Heart left ventricle (tissue), 13 donors: ENCODE data around the gene ABHD17A.

Source experiments
- POLR2A ChIP-seq, 2 donors: fragments of 450-650 bp; IDR thresholded peaks; one replicate each; pipeline ENCODE4 v1.6.1; 2017; ENCODE audit warnings: antibody characterized with exemption in 2 of 2, mild to moderate bottlenecking in 2 of 2, moderate library complexity in 2 of 2
- TF ChIP-seq, protein P1 (sequence below), 12 donors: fragments of 200-600 bp; sonication (generic) in 4 of 12; IDR thresholded peaks; one replicate each; pipeline versions ENCODE4 v1.5.0 to v1.8.0; 2018 to 2022; ENCODE audit warnings: antibody characterized with exemption in 12 of 12, mild to moderate bottlenecking in 5 of 12
- donor health status: ischemic (EF 13 %, LVEDD 7.1; RV severe dilation, severe dysfunction).
- donor health status: DM: no; HTN: yes; CAD: no.
- donor health status: DM: no; HTN: no; CAD: no.
- donor health status: ischemic (EF 25% LVEDD 6.9; RV normal size, moderate dysfunction).
- donor health status: ischemic (EF 25% LVEDD 5.7; RV mildly dilated, moderate dysfunction).
- donor health status: ischemic (EF 35%, LVEDD 5.7; RV mildly dilated, moderate dysfunction).
- donor health status: nonischemic (EF 11% LVEDD 7.7; RV severe dilation, severe dysfunction).
- donor health status: DM: yes; HTN: yes; CAD: no.
- donor health status: PGD.
- donor health status: ischemic (EF 29% LVEDD 5.4; RV normal size, mild dysfunction).
- donor health status: nonischemic (EF 23%, LVEDD 6.1; RV moderate dilation, normal function).

DNA sequence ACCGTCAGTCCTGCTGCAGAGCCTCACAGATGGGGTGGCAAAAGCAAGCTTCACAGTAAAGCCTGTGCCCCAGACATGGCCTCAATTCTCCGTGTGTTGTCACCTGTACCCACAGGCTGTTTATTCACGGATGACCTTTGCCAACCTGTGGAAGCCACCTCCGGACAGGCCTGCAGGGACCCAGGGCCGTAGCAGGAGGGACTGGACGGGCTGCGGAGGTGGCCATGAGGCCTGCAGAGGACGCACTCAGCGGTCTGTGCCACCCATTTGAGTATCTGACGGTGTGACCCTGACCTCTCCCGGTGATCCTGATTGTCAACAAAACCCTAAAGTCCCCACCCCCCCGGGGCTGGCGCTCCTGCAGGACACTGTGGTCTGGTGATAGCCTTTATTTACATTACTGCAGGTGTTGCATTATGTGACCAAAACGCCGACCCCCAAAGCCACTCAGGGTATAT, 14.1 kb downstream of the ABHD17A start:
- TF ChIP-seq, protein P1, sequence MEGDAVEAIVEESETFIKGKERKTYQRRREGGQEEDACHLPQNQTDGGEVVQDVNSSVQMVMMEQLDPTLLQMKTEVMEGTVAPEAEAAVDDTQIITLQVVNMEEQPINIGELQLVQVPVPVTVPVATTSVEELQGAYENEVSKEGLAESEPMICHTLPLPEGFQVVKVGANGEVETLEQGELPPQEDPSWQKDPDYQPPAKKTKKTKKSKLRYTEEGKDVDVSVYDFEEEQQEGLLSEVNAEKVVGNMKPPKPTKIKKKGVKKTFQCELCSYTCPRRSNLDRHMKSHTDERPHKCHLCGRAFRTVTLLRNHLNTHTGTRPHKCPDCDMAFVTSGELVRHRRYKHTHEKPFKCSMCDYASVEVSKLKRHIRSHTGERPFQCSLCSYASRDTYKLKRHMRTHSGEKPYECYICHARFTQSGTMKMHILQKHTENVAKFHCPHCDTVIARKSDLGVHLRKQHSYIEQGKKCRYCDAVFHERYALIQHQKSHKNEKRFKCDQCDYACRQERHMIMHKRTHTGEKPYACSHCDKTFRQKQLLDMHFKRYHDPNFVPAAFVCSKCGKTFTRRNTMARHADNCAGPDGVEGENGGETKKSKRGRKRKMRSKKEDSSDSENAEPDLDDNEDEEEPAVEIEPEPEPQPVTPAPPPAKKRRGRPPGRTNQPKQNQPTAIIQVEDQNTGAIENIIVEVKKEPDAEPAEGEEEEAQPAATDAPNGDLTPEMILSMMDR (IDR thresholded peaks at IDR 0.05): no peak
- no peak for TF ChIP-seq POLR2A (IDR thresholded peaks at IDR 0.05)
